ENCODE measurements around the gene AGXT.

AGXT gene

GRCh38 chr2:240912878-240913809, 44.5 kb downstream of the AGXT start:
- TF ChIP-seq, protein P1, sequence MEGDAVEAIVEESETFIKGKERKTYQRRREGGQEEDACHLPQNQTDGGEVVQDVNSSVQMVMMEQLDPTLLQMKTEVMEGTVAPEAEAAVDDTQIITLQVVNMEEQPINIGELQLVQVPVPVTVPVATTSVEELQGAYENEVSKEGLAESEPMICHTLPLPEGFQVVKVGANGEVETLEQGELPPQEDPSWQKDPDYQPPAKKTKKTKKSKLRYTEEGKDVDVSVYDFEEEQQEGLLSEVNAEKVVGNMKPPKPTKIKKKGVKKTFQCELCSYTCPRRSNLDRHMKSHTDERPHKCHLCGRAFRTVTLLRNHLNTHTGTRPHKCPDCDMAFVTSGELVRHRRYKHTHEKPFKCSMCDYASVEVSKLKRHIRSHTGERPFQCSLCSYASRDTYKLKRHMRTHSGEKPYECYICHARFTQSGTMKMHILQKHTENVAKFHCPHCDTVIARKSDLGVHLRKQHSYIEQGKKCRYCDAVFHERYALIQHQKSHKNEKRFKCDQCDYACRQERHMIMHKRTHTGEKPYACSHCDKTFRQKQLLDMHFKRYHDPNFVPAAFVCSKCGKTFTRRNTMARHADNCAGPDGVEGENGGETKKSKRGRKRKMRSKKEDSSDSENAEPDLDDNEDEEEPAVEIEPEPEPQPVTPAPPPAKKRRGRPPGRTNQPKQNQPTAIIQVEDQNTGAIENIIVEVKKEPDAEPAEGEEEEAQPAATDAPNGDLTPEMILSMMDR (IDR thresholded peaks at IDR 0.05), result no peak

- TF ChIP-seq, protein P1 (IDR thresholded peaks at IDR 0.05), result peak; percentile 96
Observed at GRCh38 chr2:240913810-240914644, 45.4 kb downstream of the AGXT start.

DNA sequence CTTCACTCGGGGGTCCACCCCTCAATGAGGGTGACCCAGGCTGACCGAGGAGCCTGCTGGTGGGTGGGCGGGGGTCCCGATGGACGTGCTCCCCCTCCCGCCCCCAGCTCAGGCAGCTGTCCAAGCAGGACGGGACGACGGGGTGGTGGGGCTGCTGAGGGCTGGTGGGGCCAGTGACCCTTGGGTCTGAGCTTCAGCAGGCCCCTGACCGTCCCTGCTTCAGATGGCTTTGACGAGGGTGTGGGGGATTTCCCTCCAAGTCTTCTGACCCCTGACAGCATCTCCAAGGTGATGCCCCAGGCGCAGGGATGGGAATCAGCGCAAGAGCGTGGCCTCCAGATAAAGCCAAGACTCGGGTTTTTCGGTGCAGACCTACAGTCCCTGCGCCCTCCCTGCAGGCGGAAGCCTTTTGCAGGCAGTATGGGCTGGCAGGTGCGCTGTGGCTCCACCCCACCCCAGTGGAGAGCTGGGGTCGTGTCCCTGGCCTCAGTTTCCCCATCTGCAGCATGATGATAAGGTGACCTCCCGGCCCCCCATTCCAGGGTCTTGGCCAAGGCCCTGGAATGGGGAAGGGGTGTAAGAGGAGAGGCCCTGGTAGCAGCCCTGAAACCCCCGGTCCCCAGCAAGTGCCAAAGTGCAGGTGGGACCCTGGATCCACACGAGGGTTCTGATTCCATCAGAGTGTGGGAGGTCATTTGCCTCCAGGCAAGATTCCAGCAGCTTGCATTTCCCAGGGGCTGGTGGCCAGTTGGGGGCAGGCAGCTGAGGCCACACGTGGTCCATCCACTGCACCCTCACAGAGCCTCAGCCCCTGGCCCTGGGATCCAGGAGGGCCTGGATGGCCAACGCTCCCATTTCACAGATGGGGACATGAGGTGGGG, 46.3 kb downstream of the AGXT start:
- TF ChIP-seq, protein P1 (IDR thresholded peaks at IDR 0.05), result peak; percentile 11; the same call in 1 of the 2 replicates

- TF ChIP-seq, protein P1 (IDR thresholded peaks at IDR 0.05), result no peak
Observed at GRCh38 chr2:240915526-240916341, 47.1 kb downstream of the AGXT start.

- TF ChIP-seq, protein P1 (IDR thresholded peaks at IDR 0.05), result no peak
Observed at GRCh38 chr2:240916571-240917008, 48.0 kb downstream of the AGXT start.

DNA sequence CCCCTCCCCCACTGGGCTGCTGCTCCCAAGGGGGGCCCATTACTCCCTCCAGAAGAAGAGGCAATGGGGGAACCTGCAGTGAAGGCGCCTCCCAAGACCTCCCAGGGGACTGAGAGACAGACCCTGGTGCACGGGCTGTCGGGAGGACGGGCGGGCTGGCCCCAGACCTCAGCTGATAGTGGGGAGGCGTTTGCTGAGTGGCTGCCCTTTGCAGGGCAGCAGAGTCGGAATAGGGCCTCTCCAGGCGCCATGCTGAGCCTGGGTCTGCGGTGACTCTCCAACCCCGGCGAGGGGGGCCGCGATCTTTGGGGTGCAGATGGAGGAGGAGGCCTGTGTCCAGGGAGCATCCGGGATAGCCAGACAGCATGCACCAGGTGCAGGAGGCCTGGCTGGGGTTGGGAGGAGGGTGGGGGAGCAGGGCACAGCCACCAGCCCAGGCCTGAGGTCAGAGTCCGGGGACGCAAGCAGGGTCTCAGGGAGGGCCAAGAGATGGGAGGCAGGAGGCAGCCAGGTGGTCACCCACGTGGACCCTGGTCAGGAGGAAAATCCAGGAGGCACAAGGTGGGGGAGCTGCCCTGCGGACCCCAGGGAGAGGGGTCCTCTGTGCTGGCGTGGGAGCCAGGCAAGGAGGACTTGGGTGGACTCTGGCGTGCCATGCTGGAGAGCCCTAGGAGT, 48.5 kb downstream of the AGXT start:
- TF ChIP-seq, protein P1 (IDR thresholded peaks at IDR 0.05), result no peak
